Iris pigment epithelial cell (primary cell): ENCODE data around the gene C12orf75.

Experiments used
- DNase-seq: peaks from one replicate; pipeline ENCODE4 v3.0.0-alpha.2; 2011; ENCODE audit warnings: low read depth

The C12orf75 gene

DNA sequence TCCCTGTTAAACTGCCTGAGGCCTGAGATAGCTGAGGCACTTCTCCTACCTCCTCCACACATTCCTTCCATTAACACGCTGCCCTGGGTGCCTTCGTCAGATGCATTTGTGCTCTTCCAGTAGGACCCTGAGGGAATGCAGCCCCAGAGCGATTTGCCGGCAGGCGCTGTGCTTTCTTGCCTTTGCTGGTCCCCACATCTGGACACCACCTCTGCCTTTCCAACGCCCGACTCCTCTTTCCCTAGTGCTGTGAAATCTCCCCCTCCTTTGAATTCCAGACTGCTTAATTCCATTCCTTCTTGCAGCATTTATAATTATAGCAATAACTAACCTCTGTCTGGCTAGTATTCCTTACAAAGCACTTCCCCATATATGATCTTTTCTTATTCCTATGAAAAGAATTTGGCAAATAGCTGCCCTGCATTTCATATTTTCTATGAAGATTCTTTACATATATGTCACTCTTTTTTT, 88.4 kb downstream of the C12orf75 start:
- DNase-seq: no peak

- DNase-seq: no peak
Measured at GRCh38 chr12:105419606-105420005, 89.1 kb downstream of the C12orf75 start.

- no peak for DNase-seq
Measured at GRCh38 chr12:105420046-105420445, 89.6 kb downstream of the C12orf75 start.

DNA sequence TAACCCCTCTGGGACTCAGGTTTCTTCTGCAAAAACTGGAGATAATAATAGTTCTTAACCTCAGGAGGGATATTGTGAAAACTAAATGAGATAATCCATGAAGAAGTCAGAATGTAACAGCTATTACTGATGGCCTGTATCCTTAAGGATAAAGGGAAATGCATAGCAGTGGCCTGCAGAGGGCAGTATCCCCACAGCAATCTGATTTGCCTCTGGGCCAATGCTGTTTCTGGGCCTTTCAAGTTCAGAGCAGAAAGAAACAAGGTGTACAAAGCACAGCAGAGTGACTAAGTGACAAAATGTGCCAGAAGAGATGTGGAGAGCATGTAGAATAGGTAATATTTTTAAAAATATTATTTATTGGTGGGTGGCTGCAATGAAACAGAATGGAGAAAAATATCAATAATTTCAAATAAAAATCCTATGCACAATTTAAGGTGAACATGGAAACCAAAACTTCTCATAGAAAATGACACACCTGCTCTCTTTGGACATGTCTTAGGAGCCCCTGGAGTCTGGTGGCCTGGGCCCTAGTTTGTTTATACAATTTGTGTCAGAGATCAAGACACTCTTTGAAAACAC, 90.3 kb downstream of the C12orf75 start:
- peak; percentile 67 for DNase-seq
